Neuronal stem cell (in vitro differentiated cells): ENCODE measurements around the gene ZCWPW2.

Experiments
- DNase-seq: peaks from one replicate; pipeline ENCODE4 v3.0.0-alpha.2; 2013; ENCODE audit warnings: low spot score
- H2AFZ ChIP-seq: one replicate; pipeline ENCODE4 v1.6.1; 2013; ENCODE audit warnings: mild to moderate bottlenecking, low read length, inconsistent platforms
- H2AK5ac ChIP-seq: 2 replicates; pipeline ENCODE4 v1.6.1; 2013; ENCODE audit warnings: low read depth, mild to moderate bottlenecking, inconsistent platforms, low read length, moderate library complexity, mixed read lengths
- H2BK120ac ChIP-seq: 2 replicates; pipeline ENCODE4 v1.6.1; 2013; ENCODE audit warnings: low read depth, mild to moderate bottlenecking, inconsistent platforms, low read length, moderate library complexity, mixed read lengths
- H2BK12ac ChIP-seq: one replicate; pipeline ENCODE4 v1.6.1; 2013; ENCODE audit warnings: low read length, inconsistent platforms
- H2BK15ac ChIP-seq: 2 replicates; pipeline ENCODE4 v1.6.1; 2013; ENCODE audit warnings: mild to moderate bottlenecking, low read length, inconsistent platforms, mixed read lengths
- H2BK5ac ChIP-seq: one replicate; pipeline ENCODE4 v1.6.1; 2013; ENCODE audit warnings: inconsistent platforms, mild to moderate bottlenecking, low read length, moderate library complexity
- H3K14ac ChIP-seq: one replicate; pipeline ENCODE4 v1.6.1; 2013; ENCODE audit warnings: low read length, inconsistent platforms
- H3K18ac ChIP-seq: 2 replicates; pipeline ENCODE4 v1.6.1; 2013; ENCODE audit warnings: low read length, inconsistent platforms
- H3K23ac ChIP-seq: 2 replicates; pipeline ENCODE4 v1.6.1; 2013; ENCODE audit warnings: low read depth, mild to moderate bottlenecking, mixed read lengths, low read length, inconsistent platforms; ENCODE audit not compliant: poor library complexity
- H3K27ac ChIP-seq: replicated peaks from 3 replicates; pipeline ENCODE4 v1.5.1; 2013; ENCODE audit warnings: low read length, inconsistent platforms
- H3K27me3 ChIP-seq, 3 experiments: 2 replicates each; pipeline ENCODE4 v1.6.1; 2013; ENCODE audit warnings: low read length in 3 of 3, mild to moderate bottlenecking in 2 of 3, inconsistent platforms in 1 of 3, low read depth in 1 of 3, mixed read lengths in 1 of 3, moderate library complexity in 1 of 3; ENCODE audit not compliant: control insufficient read depth in 3 of 3, insufficient read depth in 3 of 3
- H3K36me3 ChIP-seq, 2 donors: replicated peaks in 1 of 2; 2 replicates each; pipeline ENCODE4 v1.6.1; 2013; ENCODE audit warnings: low read length in 2 of 2; ENCODE audit not compliant: control insufficient read depth in 2 of 2, insufficient read depth in 2 of 2
- H3K4ac ChIP-seq: 2 replicates; pipeline ENCODE4 v1.6.1; 2013; ENCODE audit warnings: inconsistent platforms, mild to moderate bottlenecking, low read length, moderate library complexity
- H3K4me1 ChIP-seq, 2 donors: 1 replicate in 1 of 2; 2 replicates in 1 of 2; pipeline ENCODE4 v1.6.1; 2013; ENCODE audit warnings: low read length in 2 of 2, low read depth in 1 of 2; ENCODE audit not compliant: control insufficient read depth in 2 of 2, insufficient read depth in 1 of 2
- H3K4me2 ChIP-seq: one replicate; pipeline ENCODE4 v1.6.1; 2013; ENCODE audit warnings: mild to moderate bottlenecking, low read length, inconsistent platforms; ENCODE audit not compliant: insufficient read depth, poor library complexity, severe bottlenecking
- H3K4me3 ChIP-seq, 2 donors: 2 replicates each; pipeline ENCODE4 v1.5.1; 2013; ENCODE audit warnings: low read length in 2 of 2, mild to moderate bottlenecking in 2 of 2, inconsistent platforms in 1 of 2, moderate library complexity in 1 of 2
- H3K79me1 ChIP-seq: one replicate; pipeline ENCODE4 v1.6.1; 2013; ENCODE audit warnings: low read depth, mild to moderate bottlenecking, inconsistent platforms, low read length, moderate library complexity
- H3K9ac ChIP-seq: one replicate; pipeline ENCODE4 v1.6.1; 2013; ENCODE audit warnings: mild to moderate bottlenecking, low read depth, low read length, inconsistent platforms; ENCODE audit not compliant: poor library complexity
- H3K9me3 ChIP-seq, 2 donors: replicated peaks in 1 of 2; 2 replicates each; pipeline versions ENCODE3 to v1.6.1; 2013; ENCODE audit warnings: low read length in 2 of 2, mild to moderate bottlenecking in 2 of 2, inconsistent platforms in 1 of 2, low read depth in 1 of 2, mixed read lengths in 1 of 2, moderate library complexity in 1 of 2; ENCODE audit not compliant: control insufficient read depth in 2 of 2, insufficient read depth in 1 of 2
- H4K8ac ChIP-seq: one replicate; pipeline ENCODE4 v1.6.1; 2013; ENCODE audit warnings: low read depth, mild to moderate bottlenecking, inconsistent platforms, low read length, moderate library complexity
- H4K91ac ChIP-seq: one replicate; pipeline ENCODE4 v1.6.1; 2013; ENCODE audit warnings: low read length, low read depth, mild to moderate bottlenecking, inconsistent platforms; ENCODE audit not compliant: poor library complexity
- WGBS, 2 donors: extraction: QIAGEN DNeasy Blood & Tissue Kit; methylation state at CpG; one replicate each; pipeline ENCODE4 v1.1.7; 2013; ENCODE audit warnings: missing lambda C conversion rate in 2 of 2, mixed read lengths in 1 of 2; ENCODE audit not compliant: insufficient read length in 2 of 2, insufficient replicate concordance in 1 of 2; ENCODE audit errors: extremely low coverage in 2 of 2; 5-methylcytosine and 5-hydroxymethylcytosine counted together

ZCWPW2 gene

GRCh38 chr3:28376424-28376823, 27.9 kb downstream of the ZCWPW2 start:
- Histone ChIP-seq H3K23ac (no peak overlapping the region), H2BK120ac (no peak overlapping the region), H3K14ac (no peak overlapping the region), H2AFZ (no peak overlapping the region), H2BK5ac (no peak overlapping the region), H3K18ac (no peak overlapping the region), H4K8ac (no peak overlapping the region), H3K4me2 (no peak overlapping the region), H3K4ac (no peak overlapping the region), H3K4me3 (no peak overlapping the region), H3K27me3 (no peaks in the 10 kb centered on the region), H3K36me3 (no peaks in the 10 kb centered on the region), H2BK15ac (no peak overlapping the region), H2BK12ac (no peak overlapping the region), H3K9ac (no peak overlapping the region), H3K4me1 (no peaks in the 10 kb centered on the region), H3K9me3 (no peaks in the 10 kb centered on the region), H3K79me1 (no peaks in the 10 kb centered on the region), H4K91ac (no peak overlapping the region), H2AK5ac (no peak overlapping the region), H3K27ac (no peak overlapping the region)
- WGBS, 2 donors = no CpG with 5 or more reads among the region's 4 CpGs
- DNase-seq = no peak

DNA sequence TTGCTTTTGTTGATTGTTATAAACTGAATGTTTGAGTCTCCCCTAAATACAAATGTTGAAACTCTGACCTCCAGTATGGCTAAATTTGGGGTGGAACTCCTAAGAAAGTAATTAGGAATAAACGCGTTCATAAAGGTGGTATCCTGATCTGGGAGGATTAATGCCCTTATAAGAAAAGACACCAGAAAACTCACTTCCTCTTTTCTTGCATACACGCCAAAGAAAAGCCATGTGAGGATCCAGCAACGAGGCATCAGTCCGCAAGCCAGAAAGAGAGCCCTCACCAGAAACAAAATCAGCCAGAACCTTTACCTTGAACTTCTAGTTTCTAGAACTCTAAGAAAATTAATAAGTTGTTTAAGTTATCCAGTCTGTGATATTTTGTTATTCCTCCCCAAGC, 37.5 kb downstream of the ZCWPW2 start:
- no peak for DNase-seq
- Histone ChIP-seq H2AFZ (no peak overlapping the region), H3K23ac (no peak overlapping the region), H3K27me3 (no peaks in the 10 kb centered on the region), H3K18ac (no peak overlapping the region), H3K4me2 (no peak overlapping the region), H3K9ac (no peak overlapping the region), H2BK5ac (no peak overlapping the region), H4K91ac (no peak overlapping the region), H3K9me3 (no peaks in the 10 kb centered on the region), H3K27ac (no peak overlapping the region), H4K8ac (no peak overlapping the region), H3K36me3 (no peaks in the 10 kb centered on the region), H3K4me1 (no peaks in the 10 kb centered on the region), H3K14ac (no peak overlapping the region), H2BK120ac (no peak overlapping the region), H3K4me3 (no peak overlapping the region), H2BK15ac (no peak overlapping the region), H2AK5ac (no peak overlapping the region), H2BK12ac (no peak overlapping the region), H3K79me1 (no peaks in the 10 kb centered on the region), H3K4ac (no peak overlapping the region)
- no CpG with 5 or more reads among the region's 5 CpGs for WGBS, 2 donors

- H3K4me1 ChIP-seq = no peaks in the 10 kb centered on the region
- WGBS, 2 donors = no CpG with 5 or more reads among the region's 1 CpG
- H2AFZ ChIP-seq = no peak overlapping the region
- no peaks in the 10 kb centered on the region for H3K79me1 ChIP-seq
- no peak overlapping the region for H3K4ac ChIP-seq
- no peak overlapping the region for H3K14ac ChIP-seq
- no peaks in the 10 kb centered on the region for H3K27me3 ChIP-seq
- H3K9me3 ChIP-seq = no peaks in the 10 kb centered on the region
- H4K8ac ChIP-seq = no peak overlapping the region
- DNase-seq = no peak
- H2AK5ac ChIP-seq = no peak overlapping the region
- H3K9ac ChIP-seq = no peak overlapping the region
- H4K91ac ChIP-seq = no peak overlapping the region
- H2BK15ac ChIP-seq = no peak overlapping the region
- no peak overlapping the region for H2BK5ac ChIP-seq
- no peak overlapping the region for H3K18ac ChIP-seq
- H3K4me2 ChIP-seq = no peak overlapping the region
- H2BK12ac ChIP-seq = no peak overlapping the region
- H2BK120ac ChIP-seq = no peak overlapping the region
- no peaks in the 10 kb centered on the region for H3K36me3 ChIP-seq
- H3K4me3 ChIP-seq = no peak overlapping the region
- no peak overlapping the region for H3K27ac ChIP-seq
- no peak overlapping the region for H3K23ac ChIP-seq
Observed at GRCh38 chr3:28388978-28389377, 40.5 kb downstream of the ZCWPW2 start.

- Histone ChIP-seq H4K91ac (no peak overlapping the region), H3K4me3 (no peak overlapping the region), H3K27me3 (no peaks in the 10 kb centered on the region), H2BK120ac (no peak overlapping the region), H3K23ac (no peak overlapping the region), H3K4me2 (no peak overlapping the region), H3K36me3 (no peaks in the 10 kb centered on the region), H2AK5ac (no peak overlapping the region), H2AFZ (no peak overlapping the region), H2BK5ac (no peak overlapping the region), H3K9ac (no peak overlapping the region), H2BK12ac (no peak overlapping the region), H2BK15ac (no peak overlapping the region), H3K4me1 (no peaks in the 10 kb centered on the region), H3K27ac (no peak overlapping the region), H3K4ac (no peak overlapping the region), H3K14ac (no peak overlapping the region), H3K79me1 (no peaks in the 10 kb centered on the region), H4K8ac (no peak overlapping the region), H3K9me3 (no peaks in the 10 kb centered on the region), H3K18ac (no peak overlapping the region)
- DNase-seq = no peak
- no CpG with 5 or more reads among the region's 3 CpGs for WGBS, 2 donors
Observed at GRCh38 chr3:28399206-28399605, 50.7 kb downstream of the ZCWPW2 start.
